ENCODE results near the gene ANKMY2.

- TF ChIP-seq CTCF (IDR thresholded peaks at IDR 0.05; ENCODE audit: insufficient read depth, low read length, poor library complexity, severe bottlenecking): no peak
- no peak for TF ChIP-seq EZH2phosphoT487 (conservative IDR thresholded peaks at IDR 0.05; ENCODE audit: low read length)
Measured at GRCh38 chr7:16648551-16648950, 3.0 kb upstream of the ANKMY2 start.
